Glutamatergic neuron (in vitro differentiated cells): ENCODE data around the gene PRKCE. TPM values are rescaled to one million over a fixed set of nuclear protein-coding genes. Genes with fewer than 3 reads are reported as not detected.

ENCODE experiments used
- DNase-seq: peaks from one replicate; pipeline ENCODE4 v3.0.0; 2022
- H3K27ac Mint-ChIP-seq: one replicate; pipeline ENCODE4 v1.8.0; 2020; ENCODE audit warnings: mild to moderate bottlenecking, mixed read lengths, inconsistent platforms; ENCODE audit not compliant: unreplicated experiment
- H3K27me3 Mint-ChIP-seq: one replicate; pipeline ENCODE4 v1.8.0; 2020; ENCODE audit warnings: mild to moderate bottlenecking, moderate library complexity, mixed read lengths, inconsistent platforms; ENCODE audit not compliant: unreplicated experiment
- H3K36me3 Mint-ChIP-seq: one replicate; pipeline ENCODE4 v1.8.0; 2020; ENCODE audit warnings: mild to moderate bottlenecking, mixed read lengths, inconsistent platforms; ENCODE audit not compliant: unreplicated experiment
- H3K4me1 Mint-ChIP-seq: one replicate; pipeline ENCODE4 v1.8.0; 2020; ENCODE audit warnings: mild to moderate bottlenecking, low read depth, mixed read lengths, inconsistent platforms; ENCODE audit not compliant: unreplicated experiment
- H3K4me3 Mint-ChIP-seq: one replicate; pipeline ENCODE4 v1.8.0; 2020; ENCODE audit warnings: mild to moderate bottlenecking, mixed read lengths, inconsistent platforms; ENCODE audit not compliant: unreplicated experiment
- H3K9me3 Mint-ChIP-seq: one replicate; pipeline ENCODE4 v1.8.0; 2020; ENCODE audit warnings: mild to moderate bottlenecking, moderate library complexity, mixed read lengths, inconsistent platforms; ENCODE audit not compliant: unreplicated experiment
- total RNA-seq: library from RNA; stranded (reverse); fragmentation: NEBNext Ultra II Directional; extraction: Animal tissue kit (Norgen Biotek cat#: 25700); gene quantifications from one replicate; pipeline ENCODE4 v1.2.1, GENCODE V29; 2021; ENCODE audit not compliant: unreplicated experiment
- TF ChIP-seq, protein P1 (sequence below): fragments of 200-600 bp; sonication (generic); IDR thresholded peaks from one replicate; pipeline ENCODE4 v1.5.0; 2021; ENCODE audit not compliant: partially characterized antibody, unreplicated experiment

Gene PRKCE
- total RNA-seq, 1 donor from 2014 or later = 74.8 TPM

DNA sequence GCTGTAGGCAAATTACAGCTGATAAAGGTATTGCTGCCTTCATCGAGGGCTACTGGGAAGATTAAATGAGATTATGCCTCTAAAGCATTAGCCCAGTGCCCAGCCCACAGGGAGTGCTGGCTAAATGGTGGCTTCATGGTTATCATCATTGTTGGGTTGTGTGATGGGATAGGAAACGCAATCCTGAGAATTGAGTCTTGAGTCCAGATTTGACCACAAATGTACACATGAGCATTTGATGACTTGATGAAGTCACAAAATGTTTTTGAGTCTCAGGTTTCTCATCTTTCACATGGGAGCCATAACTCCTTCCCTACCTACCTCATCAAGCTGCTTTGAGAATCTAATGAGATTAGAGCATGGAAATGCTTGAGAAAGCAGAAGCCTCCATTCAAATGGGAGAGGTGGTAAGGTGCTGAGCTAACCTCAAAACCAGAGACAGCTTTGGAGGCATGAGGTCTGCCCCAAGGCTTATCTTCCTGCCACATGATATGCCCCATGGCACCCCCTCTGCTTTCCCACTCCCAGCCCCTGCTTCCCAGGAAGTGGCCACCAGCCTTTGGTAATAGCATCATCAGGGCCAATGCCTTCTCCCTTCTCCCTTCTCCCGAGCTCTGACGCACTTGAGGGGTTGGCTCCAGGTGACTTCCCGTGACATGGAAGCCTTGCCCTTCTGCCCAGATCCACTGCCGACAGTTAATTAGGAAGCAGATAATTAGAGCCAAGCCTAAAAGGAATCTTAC, 496.3 kb downstream of the PRKCE start:
- Mint-ChIP-seq H3K27ac (no peak overlapping the region), H3K9me3 (peaks cover 2% of the 10 kb centered on the region), H3K4me1 (no peaks in the 10 kb centered on the region), H3K27me3 (peaks cover 7% of the 10 kb centered on the region), H3K4me3 (no peak overlapping the region), H3K36me3 (peaks cover 9% of the 10 kb centered on the region)
- DNase-seq = no peak
- TF ChIP-seq, protein P1, sequence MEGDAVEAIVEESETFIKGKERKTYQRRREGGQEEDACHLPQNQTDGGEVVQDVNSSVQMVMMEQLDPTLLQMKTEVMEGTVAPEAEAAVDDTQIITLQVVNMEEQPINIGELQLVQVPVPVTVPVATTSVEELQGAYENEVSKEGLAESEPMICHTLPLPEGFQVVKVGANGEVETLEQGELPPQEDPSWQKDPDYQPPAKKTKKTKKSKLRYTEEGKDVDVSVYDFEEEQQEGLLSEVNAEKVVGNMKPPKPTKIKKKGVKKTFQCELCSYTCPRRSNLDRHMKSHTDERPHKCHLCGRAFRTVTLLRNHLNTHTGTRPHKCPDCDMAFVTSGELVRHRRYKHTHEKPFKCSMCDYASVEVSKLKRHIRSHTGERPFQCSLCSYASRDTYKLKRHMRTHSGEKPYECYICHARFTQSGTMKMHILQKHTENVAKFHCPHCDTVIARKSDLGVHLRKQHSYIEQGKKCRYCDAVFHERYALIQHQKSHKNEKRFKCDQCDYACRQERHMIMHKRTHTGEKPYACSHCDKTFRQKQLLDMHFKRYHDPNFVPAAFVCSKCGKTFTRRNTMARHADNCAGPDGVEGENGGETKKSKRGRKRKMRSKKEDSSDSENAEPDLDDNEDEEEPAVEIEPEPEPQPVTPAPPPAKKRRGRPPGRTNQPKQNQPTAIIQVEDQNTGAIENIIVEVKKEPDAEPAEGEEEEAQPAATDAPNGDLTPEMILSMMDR = no peak

DNA sequence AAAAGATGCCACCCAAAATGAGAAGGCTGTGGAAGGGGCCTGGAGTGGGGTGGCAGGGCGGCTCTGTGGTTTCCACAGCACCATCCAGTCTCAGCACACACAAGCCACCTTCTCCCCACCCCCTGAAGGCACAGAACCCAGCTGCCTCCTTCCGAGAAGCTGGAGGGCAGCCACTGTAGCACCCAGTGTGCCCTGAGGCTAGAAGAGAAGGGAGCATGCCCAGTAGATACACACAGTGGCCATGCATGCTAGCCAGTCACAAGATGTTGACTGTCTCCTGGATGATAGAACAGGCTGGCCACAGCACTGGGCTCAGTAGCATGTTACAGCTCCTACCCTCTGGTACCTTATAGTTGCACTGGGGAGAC, 496.9 kb downstream of the PRKCE start:
- Mint-ChIP-seq H3K36me3 (peaks cover 9% of the 10 kb centered on the region), H3K27me3 (peaks cover 7% of the 10 kb centered on the region), H3K27ac (no peak overlapping the region), H3K4me1 (no peaks in the 10 kb centered on the region), H3K4me3 (no peak overlapping the region), H3K9me3 (peaks cover 2% of the 10 kb centered on the region)
- no peak for DNase-seq
- TF ChIP-seq, protein P1 = no peak

DNA sequence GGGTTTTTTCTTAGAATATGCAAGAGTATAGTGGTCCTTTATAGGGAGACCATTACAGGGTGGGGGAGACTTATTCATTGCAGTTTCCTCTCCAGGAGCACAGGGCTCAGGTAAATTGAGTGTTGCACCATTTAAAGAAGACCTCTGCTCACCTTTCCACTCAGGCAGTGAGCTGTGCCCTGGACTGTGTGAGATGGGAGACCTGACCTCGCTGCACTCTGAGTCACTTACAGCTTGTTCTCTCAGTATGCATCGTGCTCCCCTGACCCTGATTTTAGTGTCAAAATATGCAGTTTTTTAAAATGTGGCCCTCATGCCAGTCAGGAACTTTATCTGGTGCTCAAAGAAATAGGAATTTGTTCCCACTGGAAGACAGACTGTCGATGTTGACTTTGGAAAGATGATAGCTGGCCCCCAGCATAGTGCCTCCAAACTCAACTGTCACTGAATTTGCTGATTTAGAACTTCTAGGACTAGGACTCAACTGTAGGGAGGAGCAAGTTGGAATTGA, 499.0 kb downstream of the PRKCE start:
- TF ChIP-seq, protein P1 = no peak
- no peak overlapping the region for H3K27ac Mint-ChIP-seq
- H3K4me3 Mint-ChIP-seq = no peak overlapping the region
- H3K9me3 Mint-ChIP-seq = peaks cover 3% of the 10 kb centered on the region
- no peaks in the 10 kb centered on the region for H3K36me3 Mint-ChIP-seq
- H3K27me3 Mint-ChIP-seq = peaks cover 4% of the 10 kb centered on the region
- H3K4me1 Mint-ChIP-seq = no peaks in the 10 kb centered on the region
- no peak for DNase-seq

DNA sequence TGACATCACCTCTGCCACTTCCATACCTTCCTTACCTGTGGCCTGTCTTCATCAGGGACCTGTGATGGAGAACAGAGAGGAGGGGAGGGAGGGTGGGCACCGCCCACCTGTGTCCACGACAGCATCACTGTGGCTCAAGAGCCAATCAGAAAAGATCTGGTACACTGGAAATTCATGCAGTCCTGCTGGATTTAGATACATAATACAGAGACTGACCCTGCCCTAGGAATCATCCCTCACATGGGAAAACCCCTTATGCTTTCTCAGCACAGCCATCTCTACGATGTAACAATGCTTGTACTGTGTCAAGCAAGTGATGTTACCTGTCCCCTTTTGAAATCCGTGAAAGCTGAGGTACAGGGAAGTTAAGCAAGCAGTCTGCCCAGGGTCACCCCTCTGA, 500.1 kb downstream of the PRKCE start:
- Mint-ChIP-seq H3K36me3 (no peaks in the 10 kb centered on the region), H3K4me3 (no peak overlapping the region), H3K9me3 (peaks cover 3% of the 10 kb centered on the region), H3K27ac (no peak overlapping the region), H3K27me3 (peaks cover 4% of the 10 kb centered on the region), H3K4me1 (no peaks in the 10 kb centered on the region)
- no peak for DNase-seq
- TF ChIP-seq, protein P1 = no peak

DNA sequence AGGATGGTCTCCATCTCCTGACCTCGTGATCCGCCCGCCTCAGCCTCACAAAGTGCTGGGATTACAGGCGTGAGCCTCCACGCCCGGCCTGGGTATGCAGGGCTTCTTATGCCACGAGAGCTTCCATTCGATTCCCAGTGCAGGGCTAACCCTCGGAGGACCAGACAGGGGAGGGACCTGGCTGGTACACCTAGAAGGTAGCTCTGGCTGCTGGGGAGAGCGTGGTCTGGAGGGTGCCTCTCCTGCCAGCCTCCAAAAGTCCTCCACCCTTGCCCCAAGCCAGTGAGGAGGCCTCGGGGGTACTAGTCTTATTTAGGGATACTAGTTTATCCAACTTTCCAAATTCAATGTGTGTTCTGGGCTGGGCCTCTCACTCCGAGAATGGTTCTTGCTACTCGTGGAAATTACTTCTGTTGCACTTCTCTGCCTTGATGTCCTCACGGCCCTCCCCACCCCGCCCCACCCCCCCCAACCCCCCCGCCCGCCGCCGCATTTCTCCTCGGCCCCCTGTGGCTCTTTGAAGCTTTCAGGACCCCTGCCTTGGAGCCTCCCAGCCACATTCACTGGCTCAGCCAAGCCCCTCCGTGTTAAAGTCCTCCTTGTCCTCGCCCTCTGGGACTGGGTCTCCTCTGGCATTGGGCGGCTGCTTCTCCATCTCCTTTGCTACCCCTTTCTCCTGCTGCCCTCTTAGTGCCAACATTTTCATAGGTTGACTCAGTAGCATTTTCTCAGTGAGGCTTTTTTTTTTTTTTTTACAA, 502.7 kb downstream of the PRKCE start:
- Mint-ChIP-seq H3K27ac (no peak overlapping the region), H3K36me3 (no peaks in the 10 kb centered on the region), H3K27me3 (peaks cover 3% of the 10 kb centered on the region), H3K9me3 (peaks cover 1% of the 10 kb centered on the region), H3K4me1 (no peaks in the 10 kb centered on the region), H3K4me3 (no peak overlapping the region)
- TF ChIP-seq, protein P1 = no peak
- no peak for DNase-seq
